C1 segment of cervical spinal cord (tissue), 14 donors: ENCODE measurements around the gene CYP24A1.
"Not testable (repeated sequence)": the region's sequence is repeated elsewhere in the genome, so short reads cannot be mapped to it uniquely, and the experiment has no call there.

Experiments
- DNase-seq, 14 donors: peaks; one replicate each; lab custom pipeline; 2025; lab: John Stamatoyannopoulos, UW

Gene CYP24A1

GRCh38 chr20:54134445-54135220 is 39.2 kb downstream of the CYP24A1 start:
- DNase-seq, result no peak

- DNase-seq, result peak in 4 of 14 donors; percentile 1 to 45 (median 14)
Measured at GRCh38 chr20:54133434-54134427, 40.1 kb downstream of the CYP24A1 start.

- no peak for DNase-seq
Measured at GRCh38 chr20:54132612-54133433, 41.0 kb downstream of the CYP24A1 start.

GRCh38 chr20:54131675-54132611 is 41.8 kb downstream of the CYP24A1 start:
- no peak for DNase-seq

- not testable (repeated sequence) for DNase-seq
Measured at GRCh38 chr20:54131125-54131524, 42.7 kb downstream of the CYP24A1 start.

GRCh38 chr20:54129350-54129749 is 44.4 kb downstream of the CYP24A1 start:
- DNase-seq, result no peak

GRCh38 chr20:54127855-54128574 is 45.8 kb downstream of the CYP24A1 start:
- no peak for DNase-seq

- no peak for DNase-seq
Measured at GRCh38 chr20:54126806-54127655, 46.8 kb downstream of the CYP24A1 start.

- DNase-seq, result not testable (repeated sequence)
Measured at GRCh38 chr20:54126328-54126727, 47.5 kb downstream of the CYP24A1 start.

GRCh38 chr20:54123587-54124180 is 50.1 kb downstream of the CYP24A1 start:
- DNase-seq, result no peak

GRCh38 chr20:54122681-54123586 is 50.9 kb downstream of the CYP24A1 start:
- DNase-seq, result no peak

- DNase-seq, result no peak
Measured at GRCh38 chr20:54122189-54122588, 51.6 kb downstream of the CYP24A1 start.

- DNase-seq, result no peak
Measured at GRCh38 chr20:54119744-54120143, 54.0 kb downstream of the CYP24A1 start.

- DNase-seq, result no peak
Measured at GRCh38 chr20:54118220-54119001, 55.4 kb downstream of the CYP24A1 start.

- no peak for DNase-seq
Measured at GRCh38 chr20:54116550-54117235, 57.1 kb downstream of the CYP24A1 start.
